Upper lobe of left lung (tissue), 4 donors: Measurements from ENCODE around the gene ST3GAL4.

Experiments
- EP300 ChIP-seq, 4 donors: sonication (generic); formaldehyde crosslinking; IDR thresholded peaks; one replicate each; pipeline ENCODE4 v1.5.1; 2017; ENCODE audit warnings: antibody characterized with exemption in 4 of 4, control low read depth in 2 of 4
- TF ChIP-seq, protein P1 (sequence below), 6 experiments: fragments of 450-650 bp in 4 of 6; fragments of 200-600 bp in 2 of 6; sonication (generic) in 2 of 6; IDR thresholded peaks; one replicate each; pipeline ENCODE4 v1.5.1; 2016 to 2019; ENCODE audit warnings: antibody characterized with exemption in 6 of 6

DNA sequence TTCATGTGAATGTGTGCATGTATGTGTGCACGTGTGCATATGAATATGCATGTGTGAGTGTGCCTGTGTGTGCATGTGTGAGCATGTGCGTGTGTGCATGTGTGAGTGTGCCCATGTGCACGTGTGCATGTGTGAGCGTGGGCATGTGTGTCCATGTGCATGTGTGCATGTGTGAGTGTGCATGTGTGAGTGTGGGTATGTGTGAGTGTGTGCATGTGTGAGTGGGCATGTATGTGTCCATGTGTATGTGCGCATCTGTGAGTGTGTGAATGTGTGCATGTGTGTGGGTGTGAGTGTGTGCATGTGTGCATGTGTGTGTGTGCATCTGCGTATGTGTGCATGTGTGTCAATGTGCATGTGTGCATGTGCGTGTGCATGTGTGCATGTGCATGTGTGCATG, 94.7 kb downstream of the ST3GAL4 start:
- TF ChIP-seq, protein P1, sequence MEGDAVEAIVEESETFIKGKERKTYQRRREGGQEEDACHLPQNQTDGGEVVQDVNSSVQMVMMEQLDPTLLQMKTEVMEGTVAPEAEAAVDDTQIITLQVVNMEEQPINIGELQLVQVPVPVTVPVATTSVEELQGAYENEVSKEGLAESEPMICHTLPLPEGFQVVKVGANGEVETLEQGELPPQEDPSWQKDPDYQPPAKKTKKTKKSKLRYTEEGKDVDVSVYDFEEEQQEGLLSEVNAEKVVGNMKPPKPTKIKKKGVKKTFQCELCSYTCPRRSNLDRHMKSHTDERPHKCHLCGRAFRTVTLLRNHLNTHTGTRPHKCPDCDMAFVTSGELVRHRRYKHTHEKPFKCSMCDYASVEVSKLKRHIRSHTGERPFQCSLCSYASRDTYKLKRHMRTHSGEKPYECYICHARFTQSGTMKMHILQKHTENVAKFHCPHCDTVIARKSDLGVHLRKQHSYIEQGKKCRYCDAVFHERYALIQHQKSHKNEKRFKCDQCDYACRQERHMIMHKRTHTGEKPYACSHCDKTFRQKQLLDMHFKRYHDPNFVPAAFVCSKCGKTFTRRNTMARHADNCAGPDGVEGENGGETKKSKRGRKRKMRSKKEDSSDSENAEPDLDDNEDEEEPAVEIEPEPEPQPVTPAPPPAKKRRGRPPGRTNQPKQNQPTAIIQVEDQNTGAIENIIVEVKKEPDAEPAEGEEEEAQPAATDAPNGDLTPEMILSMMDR (IDR thresholded peaks at IDR 0.05) = no peak
- TF ChIP-seq EP300 (IDR thresholded peaks at IDR 0.05) = no peak
